NCI-H1092 treated with DMSO at 0.1 percent for 48 hours (cell line): Measurements from ENCODE around the gene PKNOX2.
A peak's percentile ranks its signal among the peaks of the same experiment; 100 is the strongest.

Experiments used
- DNase-seq: peaks from one replicate; lab custom pipeline; 2025; lab: John Stamatoyannopoulos, UW

Gene PKNOX2

GRCh38 chr11:125155100-125155444 is 9.5 kb upstream of the PKNOX2 start:
- DNase-seq, result no peak

- DNase-seq, result no peak
These were observed 8.8 kb upstream of the PKNOX2 start for GRCh38 chr11:125155767-125156166.

DNA sequence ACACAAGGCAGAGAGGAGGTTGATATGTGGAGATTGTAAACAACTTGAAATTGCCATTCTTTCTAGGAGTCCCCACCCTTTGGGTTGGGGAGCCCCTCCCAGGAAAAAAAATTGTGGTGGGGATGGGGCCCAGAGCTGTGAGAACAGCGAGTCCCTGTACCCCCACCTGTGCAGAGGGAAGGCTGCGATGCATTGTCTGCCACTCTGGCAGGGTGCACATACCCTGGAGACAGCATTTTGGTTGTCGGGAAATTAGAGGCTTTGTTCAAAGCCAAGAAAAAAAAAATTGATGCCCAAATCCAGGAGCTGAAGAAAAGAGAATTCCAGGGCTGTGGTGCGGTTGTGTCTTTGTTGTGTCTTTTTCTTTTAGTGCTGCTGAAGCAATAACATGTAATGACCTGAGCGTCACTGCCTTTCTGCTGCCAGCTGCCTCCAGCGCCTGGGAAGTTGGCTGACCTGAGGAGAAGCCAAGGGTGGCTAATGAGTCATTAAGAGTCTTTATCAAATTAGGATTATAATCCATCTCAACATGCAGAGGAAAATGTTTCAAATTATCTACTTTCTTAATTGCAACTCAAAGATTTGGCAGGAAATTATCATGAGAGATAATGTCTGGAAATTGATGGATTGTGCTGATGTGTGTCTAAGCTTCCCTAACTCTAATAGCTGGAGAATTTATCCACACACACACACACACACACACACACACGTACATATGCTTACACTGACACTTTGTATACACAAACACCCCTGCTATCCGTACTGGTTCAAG is 8.0 kb upstream of the PKNOX2 start:
- no peak for DNase-seq

DNA sequence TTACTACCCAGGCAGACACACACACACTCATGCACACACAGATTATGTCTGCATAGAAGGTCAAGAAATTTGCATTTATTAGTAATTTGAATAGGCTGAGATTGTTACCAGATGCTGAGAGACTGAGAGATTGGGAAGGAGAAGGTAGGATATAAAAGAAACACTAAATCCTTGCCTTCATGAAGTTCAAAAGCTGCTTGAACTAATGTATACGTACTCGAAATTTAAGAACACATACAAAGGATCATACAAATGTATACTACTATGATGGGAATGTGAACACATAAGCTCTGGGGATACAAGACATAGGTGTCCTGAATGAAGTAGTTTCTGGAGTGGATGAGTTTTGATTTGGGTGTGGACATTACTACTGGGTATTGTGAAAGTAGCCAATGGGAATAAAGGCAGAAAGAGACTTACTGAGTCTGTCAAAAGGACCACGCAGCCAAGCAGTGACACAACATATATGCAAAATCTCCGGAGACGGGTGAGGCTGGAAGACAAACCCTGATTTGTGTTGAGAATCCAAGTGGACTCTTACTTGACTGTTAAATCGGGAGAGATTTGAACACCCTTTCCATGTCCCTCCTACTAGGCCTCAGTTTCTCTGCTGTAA is 7.3 kb upstream of the PKNOX2 start:
- DNase-seq, result no peak

GRCh38 chr11:125157953-125158680 is 6.4 kb upstream of the PKNOX2 start:
- DNase-seq, result no peak

DNA sequence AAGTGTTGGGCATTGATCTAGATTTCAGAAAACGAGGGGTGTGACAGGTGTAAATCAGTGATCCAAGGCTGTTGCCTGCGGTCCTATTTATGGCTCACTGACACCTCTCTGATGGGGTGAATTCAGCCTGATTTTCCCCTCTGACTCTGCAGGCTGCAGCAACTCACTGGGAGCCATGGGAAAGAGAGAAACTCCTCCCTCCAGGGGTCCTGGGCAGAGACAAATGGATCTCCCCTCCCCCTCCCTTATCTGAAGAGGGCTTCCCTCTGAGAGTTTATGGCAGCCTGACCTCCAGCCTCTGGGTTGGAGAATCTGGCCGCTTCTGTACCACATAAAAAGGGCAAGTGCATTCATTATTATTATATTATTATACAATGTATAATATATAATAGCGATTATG is 1.8 kb upstream of the PKNOX2 start:
- DNase-seq, result no peak

DNA sequence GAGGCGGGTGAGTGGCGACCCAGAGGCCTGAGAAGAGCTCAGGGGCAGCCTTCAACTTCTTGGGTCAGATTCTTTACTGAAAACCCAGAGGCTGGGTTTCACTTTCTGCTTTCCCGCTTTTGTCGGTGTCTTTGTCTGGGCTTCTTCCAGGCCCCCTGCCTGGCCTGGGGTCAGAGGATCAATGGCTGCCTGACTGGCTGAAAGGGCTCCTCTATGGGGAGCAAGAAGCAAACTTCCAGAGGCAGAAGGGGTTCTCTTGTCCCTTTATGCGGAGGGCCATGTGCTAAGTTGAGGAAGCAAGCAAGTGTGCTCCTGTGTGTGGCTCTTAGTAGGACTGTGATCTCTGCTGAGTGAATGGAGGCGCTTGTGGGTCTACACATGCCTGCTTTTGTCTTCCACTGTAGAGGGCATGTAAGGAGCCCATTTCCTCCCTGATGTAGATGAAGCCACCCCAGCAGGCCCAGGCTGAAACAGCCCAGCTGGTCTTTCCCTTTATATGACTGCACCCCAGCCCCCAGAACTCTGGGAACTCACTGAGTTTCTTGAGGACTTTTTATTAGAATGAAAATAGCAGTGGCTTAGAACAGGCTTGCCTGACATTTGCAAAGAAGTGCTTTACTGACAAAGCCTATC is 1.0 kb upstream of the PKNOX2 start:
- DNase-seq, result no peak

GRCh38 chr11:125164091-125164421 is 495 bp upstream of the PKNOX2 start:
- no peak for DNase-seq

DNA sequence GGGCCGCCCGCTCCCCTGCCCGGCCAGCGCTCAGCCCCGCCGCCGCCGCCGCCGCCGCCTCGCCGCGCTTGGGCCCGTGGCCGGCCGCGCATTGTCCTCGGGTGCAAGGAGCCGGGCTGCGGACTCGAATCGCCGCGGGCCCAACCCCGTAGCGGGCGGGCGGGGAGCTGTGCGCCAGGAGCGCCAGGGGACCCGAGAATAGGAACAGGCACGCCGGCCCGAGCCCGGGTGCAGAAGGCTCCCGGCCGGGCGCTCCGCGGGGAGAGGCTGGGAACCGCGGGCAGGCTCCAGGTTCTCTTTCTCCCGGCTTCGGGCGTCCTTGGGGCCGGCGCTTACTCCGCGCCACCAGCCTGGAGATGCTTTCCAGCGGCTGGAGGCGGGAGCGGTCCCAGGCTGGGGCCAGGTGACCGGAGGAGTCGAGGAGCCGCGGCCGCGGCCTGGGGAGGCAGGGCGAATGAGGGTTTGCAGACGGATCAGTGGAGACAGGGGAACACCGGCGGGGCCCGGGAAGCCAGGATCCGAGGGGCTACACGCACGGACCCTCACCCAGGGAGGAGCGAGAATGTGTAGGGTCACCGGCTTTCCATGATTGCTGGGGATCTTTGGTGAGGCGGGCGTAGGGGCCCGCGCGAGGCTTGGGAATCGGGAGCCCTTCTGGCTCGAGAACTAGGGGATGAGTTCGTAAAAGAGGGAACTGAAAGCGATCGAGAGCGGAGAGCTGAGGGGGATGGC is 726 bp downstream of the PKNOX2 start:
- peak; percentile 56 for DNase-seq

DNA sequence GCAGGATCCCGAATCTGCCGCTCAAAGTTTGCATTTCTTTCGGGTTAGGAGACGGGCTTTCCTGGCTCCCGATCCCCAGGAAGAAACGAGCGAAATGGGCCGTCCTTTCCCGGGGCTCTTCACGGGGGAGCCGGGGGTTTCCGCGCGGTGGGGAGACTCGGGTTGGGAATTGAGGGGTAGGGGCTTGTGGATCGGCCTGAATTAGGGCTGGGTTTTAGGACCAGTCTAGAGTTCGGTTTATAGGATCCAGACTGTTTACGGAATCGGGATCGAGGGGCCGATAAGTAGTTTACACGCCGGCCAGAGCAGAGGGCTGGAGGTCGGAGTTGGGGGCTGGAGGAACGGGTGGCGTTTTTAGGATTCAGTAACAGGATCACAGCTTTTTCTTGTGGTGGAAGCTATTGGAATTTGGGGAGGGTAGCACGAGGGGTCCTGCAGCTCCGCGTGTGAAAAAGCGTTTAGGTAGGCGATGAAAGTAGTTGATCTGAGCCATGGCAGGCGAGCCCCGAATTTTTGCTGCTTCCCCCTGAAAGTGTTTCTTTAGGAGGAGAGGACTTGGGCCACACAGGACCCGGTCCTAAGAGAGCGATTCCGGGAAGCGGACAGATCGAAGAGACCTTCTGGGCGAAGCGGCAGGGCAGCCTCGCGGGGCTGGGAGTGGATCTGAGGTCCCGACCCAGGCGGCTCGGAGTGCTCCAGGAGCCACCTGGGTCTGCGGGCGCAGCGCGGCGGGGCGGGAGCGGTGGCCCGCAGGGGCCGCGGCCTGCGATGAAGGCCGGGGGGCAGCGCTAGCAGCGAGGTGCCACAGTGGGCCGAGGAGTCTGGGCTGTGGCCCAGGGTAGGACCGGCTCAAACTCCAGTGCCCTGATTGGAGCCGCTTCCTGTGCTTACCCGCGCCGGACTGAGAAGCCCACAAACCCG is 1.6 kb downstream of the PKNOX2 start:
- no peak for DNase-seq

- DNase-seq, result no peak
These were observed 2.3 kb downstream of the PKNOX2 start for GRCh38 chr11:125166764-125167291.

GRCh38 chr11:125167292-125167953 is 2.9 kb downstream of the PKNOX2 start:
- DNase-seq, result no peak

DNA sequence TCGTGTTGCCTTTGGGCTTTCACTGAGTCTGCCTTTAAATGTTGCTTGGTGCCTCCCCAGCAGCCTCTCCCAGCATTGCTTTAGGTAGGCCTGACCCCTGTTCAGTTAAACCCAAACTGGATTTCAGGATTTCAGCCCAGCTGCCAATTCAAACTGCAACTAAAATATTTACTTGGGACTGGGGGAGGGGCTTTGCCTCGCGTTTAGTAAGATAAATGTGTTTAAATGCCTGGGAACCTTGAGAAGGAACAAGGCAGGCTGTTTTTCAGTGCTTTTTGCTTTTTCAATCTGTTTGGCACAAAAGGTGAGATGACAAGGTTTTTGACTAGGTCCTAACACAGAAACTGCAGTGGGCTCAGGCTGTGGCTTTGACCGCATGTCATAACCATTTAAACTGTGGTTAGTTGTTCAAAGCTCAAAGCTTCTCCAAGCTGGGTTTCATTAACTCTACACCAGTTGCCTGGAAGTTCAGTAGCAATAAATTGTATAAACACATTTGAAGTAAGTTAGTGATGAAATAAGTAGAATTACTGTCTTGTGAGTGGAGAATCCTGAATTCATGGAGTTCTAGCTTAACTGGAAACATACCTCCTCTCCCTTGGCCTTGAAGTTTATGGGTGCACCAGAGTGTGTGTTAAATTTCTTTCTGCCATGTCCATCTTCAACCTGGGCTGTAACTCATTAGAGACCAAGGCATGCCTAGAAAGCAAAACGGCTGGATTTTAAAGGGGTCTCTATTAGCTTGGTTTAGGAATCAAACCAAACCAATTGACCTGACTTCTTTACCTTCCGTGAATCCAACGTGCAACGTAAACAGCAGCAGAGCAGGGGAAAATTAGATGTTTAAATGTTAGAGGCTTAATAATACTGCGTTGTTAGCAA is 3.6 kb downstream of the PKNOX2 start:
- DNase-seq, result no peak

GRCh38 chr11:125168918-125169456 is 4.4 kb downstream of the PKNOX2 start:
- no peak for DNase-seq

DNA sequence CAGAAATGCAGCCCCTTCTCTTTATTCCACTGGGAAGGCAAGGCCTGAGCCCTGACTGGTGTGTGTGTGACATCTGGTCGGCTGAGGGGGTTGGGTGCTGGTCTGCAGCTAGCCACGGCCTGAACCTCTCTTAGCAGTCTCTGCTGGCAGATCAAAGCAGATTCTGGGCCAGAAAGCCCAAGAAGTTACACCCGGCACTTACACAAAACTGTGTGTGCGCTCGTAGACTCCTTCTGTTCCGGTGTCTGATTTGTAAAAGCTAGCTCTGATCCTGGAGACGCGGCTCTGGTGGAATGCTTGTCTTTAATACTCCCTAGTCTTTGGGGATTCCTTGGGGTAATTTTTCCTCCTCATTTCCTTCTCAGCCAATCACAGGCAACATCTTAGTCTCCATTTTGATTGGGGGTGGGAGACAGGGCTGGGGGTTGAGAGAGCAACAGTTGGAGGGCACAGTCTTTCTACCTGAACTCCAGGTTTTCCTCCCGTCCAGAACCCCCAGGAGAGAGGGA is 5.5 kb downstream of the PKNOX2 start:
- no peak for DNase-seq

GRCh38 chr11:125170510-125171031 is 6.0 kb downstream of the PKNOX2 start:
- DNase-seq, result no peak

DNA sequence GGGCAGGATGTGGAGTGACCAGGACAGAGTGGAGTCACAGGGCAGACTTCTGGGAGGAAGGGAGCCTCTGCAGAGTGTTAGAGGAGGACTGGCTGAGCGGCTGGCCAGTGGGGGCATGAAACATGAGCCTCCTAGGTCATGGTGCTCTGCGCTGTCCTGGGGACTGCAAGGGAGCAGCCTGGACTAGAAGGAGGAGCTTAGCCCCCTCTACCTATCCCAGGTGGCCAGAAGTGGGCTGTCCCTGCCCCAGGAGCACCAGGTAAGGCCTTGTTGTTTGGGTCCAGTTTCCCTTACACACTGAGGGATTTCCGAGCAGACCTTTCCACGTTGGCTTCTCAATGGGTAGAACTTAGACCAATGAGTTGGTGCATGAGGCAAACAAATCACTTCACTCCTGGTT is 7.4 kb downstream of the PKNOX2 start:
- no peak for DNase-seq

- DNase-seq, result no peak
These were observed 8.5 kb downstream of the PKNOX2 start for GRCh38 chr11:125173027-125173426.

DNA sequence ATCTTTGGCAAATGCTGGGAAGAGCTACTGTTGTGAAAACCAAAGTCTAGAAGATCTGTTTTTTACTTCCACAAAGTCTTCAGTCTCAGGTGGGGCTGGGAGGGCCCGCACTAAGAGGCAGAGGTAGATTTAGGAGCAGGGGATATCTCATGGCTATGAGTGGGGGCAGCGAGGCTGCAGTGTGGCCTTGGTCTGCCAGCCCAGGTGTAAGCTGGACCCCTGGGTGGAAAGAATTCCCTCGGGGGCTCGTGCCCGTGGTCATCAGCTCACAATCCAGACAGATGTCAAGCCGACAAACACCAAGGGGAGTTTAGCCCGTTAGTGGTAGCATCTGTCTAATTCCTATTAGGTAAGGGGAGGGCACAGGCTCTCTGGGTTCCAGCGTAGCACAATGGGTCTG is 9.0 kb downstream of the PKNOX2 start:
- no peak for DNase-seq
